GM21360 (cell line): Measurements from ENCODE around the gene EAPP.
"Not testable (repeated sequence)": the region's sequence is repeated elsewhere in the genome, so short reads cannot be mapped to it uniquely, and the experiment has no call there.

Experiments
- ATAC-seq: cut with Tn5 transposase; IDR thresholded peaks from one replicate; pipeline ENCODE4 v1.9.1; 2021; ENCODE audit warnings: mild to moderate bottlenecking, moderate library complexity; ENCODE audit not compliant: unreplicated experiment

The EAPP gene

DNA sequence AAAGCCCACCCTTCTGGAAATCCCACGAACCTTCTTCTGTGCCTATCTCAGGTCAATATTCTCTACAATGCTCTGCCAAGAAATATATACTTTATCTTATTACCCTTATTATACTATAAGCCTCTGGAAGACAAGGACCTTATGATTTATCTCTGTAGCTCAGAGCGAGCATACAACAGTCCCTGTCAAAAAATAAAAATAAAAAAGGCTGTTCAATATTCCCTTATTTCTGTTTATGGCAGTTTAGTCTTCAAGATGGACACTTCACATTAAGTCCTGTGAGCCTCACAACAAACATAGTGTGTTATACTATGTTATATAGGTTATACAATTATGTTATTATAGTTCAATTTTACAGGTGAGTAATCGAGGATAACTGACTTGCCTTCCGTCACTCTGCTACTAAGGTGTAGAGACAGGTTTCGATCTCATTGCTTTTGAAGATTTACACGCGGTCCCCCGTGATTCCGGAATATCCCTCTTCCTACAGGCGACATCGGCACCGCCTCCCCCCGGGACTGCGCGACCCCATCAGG lies 562 bp downstream of the EAPP start:
- no peak for ATAC-seq

DNA sequence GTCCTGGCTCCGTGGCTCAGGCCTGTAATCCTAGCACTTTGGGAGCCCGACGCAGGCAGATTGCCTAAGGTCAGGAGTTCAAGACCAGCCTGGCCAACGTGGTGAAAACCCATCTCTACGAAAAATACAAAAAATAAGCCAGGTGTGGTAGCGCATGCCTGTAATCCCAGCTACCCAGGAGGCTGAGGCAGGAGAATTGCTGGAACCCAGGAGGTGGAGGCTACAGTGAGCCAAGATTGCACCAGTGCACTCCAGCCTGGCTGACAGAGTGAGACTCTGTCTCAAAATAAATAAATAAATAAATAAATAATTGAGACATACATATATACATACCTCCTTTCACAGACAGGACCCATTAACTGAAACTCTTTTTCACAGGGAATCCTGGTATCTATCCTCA lies 1.4 kb downstream of the EAPP start:
- not testable (repeated sequence) for ATAC-seq

DNA sequence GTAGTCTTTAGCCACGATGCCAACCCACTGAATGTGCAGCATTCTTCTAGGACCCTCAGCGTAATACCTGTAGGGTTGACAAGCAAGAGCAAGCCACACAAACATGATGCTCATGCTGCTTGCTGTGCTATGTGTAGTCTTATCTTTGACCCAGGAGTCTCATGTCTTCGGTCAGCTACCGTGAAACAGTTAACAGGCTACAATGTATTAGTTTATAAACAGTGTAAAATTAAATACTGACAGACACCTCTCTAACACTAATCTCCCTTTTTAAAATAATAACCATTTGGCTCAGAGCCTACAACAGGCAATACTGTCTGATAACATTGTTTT lies 1.9 kb downstream of the EAPP start:
- ATAC-seq = no peak

DNA sequence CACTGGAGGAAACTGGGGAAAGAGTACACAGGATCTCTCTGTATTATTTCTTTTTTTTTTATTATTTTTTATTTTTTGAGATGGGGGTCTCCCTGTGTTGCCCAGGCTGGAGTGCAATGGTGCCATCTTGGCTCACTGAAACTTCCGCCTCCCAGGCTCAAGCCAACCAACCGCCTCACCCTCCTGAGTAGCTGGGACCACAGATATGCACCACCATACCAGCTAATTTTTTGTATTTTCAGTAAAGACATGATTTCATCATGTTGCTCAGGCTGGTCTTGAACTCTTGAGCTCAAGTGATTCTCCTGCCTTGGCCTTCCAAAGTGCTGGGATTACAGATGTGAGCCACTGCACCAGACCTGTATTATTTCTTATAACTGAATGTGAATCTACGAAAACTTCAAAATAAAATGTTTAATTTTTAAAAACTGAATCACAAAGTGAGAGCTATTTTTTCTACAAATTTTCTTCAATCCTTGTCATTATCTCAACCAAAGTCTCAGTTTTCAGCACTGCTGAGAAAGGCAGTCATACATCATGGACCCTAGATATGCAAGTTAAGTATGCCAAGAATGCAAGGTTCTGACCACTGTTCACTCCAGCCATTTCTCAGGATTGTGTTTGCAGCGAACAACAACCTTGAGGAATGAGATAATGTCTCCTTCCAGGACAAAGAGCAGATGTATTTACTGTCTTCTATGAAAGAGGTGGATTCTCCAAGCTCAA lies 2.4 kb downstream of the EAPP start:
- ATAC-seq = no peak

DNA sequence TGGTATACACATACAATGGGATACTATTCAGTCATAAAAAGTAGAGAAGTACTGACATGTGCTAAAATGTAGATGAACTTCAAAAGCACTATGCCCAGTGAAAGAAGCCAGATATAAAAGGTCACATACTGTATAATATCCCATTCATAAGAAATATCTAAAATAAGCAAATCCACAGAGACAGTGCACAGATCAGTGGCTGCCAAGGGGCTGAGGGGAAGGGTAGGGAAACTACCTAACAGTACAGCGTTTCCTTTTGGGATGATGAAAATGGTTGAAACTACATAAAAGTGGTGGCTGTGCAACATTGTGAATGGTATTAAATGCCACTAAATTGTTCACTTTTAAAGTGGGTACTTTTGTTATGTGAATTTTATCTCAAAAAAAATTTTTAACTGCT lies 11.9 kb downstream of the EAPP start:
- ATAC-seq = no peak

DNA sequence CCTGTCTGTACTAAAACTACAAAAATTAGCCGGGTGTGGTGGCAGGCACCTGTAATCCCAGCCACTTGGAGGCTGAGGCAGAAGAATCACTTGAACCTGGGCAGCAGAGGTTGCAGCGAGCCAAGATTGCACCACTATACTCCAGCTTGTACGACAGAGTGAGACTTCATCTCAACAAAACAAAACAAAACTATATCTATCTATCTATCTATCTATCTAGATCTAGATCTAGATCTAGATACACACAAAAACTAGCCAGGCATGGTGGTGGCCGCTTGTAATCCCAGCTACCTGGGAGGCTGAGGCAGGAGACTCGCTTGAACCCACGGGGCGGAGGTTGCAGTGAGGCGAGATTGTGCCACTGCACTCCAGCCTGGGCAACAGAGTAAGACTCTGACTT lies 15.3 kb downstream of the EAPP start:
- not testable (repeated sequence) for ATAC-seq

DNA sequence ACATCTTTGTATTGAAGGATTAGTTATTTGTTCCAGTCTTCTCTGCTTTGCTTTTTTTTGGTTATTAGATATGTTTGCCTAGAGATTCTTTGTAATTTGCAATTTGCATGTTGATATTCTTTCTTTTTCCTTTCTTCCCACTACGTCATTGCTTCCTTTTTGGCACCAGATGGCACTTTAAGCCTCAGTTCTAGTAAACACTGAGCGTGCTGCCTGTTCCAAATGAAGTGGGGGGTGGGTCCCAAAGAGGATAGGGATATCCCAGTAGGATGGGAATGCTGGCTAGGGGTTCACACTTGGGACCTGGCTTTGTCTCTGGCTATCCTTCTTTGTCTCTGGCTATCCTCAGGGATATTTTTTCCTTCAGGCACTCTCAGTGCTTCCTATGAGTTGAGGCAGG lies 17.0 kb downstream of the EAPP start:
- no peak for ATAC-seq

DNA sequence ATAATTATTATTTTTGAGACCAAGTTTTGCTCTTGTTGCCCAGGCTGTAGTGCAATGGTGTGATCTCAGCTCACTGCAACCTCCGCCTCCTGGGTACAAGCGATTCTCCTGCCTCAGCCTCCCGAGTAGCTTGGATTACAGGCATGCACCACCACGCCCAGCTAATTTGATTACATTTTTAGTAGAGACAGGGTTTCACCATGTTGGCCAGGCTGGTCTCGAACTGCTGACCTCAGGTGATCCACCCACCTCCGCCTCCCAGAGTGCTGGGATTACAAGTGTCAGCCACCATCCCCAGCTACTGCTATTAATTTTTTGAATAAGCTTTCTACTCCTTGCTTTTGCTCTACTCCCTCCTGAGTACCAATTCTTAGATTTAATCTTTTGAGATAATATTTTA lies 18.4 kb downstream of the EAPP start:
- not testable (repeated sequence) for ATAC-seq

DNA sequence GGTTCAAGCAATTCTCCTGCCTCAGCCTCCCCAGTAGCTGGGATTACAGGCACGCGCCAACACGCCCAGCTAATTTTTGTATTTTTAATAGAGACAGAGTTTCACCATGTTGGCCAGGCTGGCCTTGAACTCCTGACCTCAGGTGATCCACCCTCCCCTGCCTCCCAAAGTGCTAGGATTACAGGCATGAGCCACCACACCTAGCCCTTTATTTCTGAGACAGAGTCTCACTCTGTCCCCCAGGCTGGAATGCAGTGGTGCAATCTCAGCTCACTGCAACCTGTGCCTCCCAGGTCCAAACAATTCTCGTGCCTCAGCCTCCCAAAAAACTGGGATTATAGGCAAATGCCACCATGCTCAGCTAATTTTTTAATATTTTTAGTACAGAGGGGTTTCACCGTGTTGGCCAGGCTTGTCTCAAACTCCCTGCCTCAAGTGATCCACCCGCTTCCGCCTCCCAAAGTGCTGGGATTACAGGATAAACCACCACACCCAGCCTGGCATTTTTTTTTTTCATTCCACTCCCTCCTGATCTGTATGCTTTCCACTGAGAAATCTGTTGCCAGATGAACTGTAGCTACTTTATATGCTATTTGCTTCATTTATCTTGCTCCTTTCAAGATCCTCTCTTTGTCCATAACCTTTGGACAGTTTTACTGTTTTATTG lies 19.1 kb downstream of the EAPP start:
- not testable (repeated sequence) for ATAC-seq

DNA sequence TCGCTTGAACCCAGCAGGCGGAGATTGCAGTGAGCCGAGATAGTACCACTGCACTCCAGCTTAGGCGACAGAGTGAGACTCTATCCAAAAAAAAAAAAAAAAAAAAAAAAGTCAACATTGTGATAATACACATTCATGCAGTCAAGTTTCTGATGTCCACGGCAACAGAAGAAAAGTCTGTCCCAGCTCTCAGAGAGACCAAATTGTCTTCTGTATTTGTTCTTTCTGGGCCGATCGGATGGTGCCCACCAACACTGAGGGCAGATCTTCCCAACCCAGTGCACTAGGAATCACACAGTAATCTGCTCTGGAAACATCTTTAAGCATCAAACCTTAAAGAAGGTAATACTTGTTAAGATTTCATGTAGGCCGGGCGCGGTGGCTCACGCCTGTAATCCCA lies 31.6 kb downstream of the EAPP start:
- no peak for ATAC-seq

DNA sequence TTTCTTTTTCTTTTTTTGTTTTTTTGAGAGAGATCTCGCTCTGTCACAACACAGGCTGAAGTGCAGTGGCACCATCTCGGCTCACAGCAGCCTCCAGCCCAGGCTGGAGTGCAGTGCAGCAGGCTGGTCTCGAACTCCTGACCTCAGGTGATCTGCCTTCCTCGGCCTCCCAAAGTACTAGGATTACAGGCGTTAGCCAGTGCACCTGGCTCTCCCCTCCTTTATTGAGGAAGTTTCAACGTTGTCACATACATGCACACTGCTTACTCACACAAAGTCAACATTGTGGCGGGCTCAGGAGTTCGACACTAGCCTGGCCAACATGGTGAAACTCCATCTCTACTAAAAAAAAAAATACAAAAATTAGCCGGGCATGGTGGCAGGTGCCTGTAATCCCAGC lies 32.0 kb downstream of the EAPP start:
- ATAC-seq = no peak

DNA sequence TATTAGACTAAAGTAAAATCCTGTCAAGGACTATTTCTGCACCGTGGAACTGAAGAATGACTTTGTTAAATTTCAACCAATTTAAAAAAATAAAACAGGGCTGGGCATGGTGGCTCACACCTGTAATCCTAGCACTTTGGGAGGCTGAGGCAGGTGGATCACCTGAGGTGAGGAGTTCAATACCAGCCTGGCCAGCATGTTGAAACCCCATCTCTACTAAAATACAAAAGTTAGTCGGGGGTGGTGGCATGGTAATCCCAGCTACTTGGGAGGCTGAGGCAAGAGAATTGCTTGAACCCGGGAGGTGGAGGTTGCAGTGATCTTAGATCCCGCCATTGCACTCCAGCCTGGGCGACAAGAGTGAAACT lies 34.4 kb downstream of the EAPP start:
- ATAC-seq = not testable (repeated sequence)

DNA sequence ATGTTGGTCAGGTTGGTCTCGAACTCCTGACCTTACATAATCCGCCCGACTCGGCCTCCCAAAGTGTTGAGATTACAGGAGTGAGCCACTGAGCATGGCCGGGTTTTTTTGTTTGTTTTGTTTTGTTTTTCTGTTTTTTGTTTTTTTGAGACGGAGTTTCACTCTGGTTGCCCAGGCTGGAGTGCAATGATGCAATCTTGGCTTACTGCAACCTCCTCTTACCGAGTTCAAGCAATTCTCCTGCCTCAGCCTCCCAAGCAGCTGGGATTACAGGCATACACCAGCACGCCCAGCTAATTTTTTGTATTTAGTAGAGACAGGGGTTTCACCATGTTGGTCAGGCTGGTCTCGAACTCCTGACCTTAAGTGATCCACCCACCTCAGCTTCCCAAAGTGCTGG lies 35.5 kb downstream of the EAPP start:
- ATAC-seq = not testable (repeated sequence)

DNA sequence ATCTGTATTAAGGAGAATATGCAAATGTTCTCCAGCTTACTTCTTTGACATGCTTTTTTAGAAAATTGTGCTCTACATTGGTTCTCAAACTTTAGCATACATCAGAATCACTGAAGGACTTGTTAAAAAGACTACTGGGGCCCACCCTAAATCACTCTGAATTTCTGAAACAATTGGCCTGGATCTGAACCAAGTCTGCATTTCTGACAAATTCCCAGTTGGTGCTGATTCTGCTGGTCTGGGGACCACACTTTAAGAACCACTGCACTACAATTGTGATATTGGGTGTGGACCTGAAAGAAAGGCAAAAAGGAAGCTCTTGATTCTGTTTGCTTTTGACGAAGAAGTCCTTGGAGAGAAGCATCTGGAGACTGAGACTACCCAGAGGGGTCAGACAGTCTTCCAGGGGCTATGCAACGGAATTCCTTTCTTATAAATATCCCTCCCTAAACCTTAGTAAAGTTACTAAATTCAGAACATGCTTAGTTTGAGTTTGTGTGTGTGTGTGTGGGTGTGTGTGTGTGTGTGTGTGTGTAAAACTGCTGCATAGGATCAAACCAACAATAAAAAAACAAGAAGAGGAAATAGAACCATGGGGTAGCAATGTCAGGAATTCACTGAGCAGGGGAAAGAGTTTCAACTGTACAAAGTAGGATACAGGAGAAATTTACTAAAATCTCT lies 36.8 kb downstream of the EAPP start:
- no peak for ATAC-seq

DNA sequence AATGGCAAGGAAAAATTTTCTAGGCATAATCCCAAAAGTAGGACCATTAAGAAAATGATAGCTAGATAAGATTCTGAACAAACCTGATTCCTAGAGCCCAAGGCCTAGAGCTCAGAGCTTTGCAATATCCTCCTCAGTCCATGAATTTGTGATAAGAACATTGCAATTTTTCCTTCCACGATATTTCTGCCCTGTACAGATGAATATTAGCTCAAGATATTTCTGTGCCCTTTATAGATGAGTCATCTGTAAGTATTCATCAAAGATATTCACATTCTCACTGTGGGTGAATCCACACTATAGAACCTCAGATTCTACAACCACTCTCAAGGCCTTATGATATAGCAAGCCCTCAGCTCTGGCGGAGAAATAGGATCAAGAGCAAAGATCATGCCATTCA lies 37.5 kb downstream of the EAPP start:
- ATAC-seq = no peak

DNA sequence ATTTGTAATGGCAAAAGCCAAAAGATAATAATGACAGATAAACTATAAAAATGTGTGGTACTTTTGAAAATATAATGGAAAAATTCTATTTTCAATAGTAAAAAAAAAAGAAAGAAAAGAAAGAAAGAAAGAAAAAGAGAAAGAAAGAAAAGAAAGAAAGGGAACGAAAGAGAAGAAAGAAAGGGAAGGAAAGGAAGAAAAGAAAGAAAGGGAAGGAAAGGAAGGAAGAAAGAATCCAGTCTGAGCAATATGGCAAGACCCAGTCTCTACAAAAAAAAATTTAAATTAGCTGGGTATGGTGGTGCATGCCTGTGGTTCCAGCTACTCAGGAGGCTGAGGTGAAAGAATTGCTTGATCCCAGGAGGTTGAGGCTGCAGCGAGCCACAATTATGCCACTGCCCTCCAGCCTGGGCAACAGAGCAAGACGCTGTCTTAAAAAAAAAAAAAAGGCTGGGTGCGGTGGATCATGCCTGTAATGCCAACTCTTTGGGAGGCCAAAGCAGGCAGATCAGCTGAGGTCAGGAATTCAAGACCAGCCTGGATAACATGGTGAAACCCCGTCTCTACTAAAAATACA lies 38.4 kb downstream of the EAPP start:
- no peak for ATAC-seq

DNA sequence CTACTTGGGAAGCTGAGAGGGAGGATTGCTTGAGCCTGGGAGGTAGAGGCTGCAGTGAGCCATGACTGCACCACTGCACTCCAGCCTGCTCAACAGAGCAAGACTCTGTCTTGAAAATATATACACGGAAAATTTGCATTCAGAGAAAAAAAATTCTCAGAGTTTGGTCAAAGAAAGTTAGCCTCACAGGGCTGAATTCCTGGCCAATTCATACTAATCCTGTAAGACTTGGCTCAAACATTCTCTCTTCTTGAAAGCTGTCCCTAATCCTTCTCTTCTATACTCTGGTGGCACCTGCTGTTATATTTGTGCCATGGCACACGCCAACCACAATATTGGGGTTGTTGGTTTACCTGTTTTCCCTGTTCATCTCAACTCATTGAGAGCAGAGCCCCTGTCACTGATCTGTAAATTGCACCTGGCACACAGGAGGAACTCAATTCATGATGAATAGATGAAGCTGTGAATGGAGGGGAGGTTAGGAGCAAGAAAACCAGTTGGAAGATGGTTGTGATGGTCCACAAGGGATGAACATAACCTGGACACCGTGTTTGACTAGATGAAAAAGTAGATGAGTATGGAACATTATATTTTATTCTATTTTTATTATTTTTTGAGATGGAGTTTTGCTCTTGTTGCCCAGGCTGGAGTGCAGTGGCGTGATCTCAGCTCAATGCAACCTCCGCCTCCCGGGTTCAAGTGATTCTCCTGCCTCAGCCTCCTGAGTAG lies 40.7 kb downstream of the EAPP start:
- ATAC-seq = no peak

DNA sequence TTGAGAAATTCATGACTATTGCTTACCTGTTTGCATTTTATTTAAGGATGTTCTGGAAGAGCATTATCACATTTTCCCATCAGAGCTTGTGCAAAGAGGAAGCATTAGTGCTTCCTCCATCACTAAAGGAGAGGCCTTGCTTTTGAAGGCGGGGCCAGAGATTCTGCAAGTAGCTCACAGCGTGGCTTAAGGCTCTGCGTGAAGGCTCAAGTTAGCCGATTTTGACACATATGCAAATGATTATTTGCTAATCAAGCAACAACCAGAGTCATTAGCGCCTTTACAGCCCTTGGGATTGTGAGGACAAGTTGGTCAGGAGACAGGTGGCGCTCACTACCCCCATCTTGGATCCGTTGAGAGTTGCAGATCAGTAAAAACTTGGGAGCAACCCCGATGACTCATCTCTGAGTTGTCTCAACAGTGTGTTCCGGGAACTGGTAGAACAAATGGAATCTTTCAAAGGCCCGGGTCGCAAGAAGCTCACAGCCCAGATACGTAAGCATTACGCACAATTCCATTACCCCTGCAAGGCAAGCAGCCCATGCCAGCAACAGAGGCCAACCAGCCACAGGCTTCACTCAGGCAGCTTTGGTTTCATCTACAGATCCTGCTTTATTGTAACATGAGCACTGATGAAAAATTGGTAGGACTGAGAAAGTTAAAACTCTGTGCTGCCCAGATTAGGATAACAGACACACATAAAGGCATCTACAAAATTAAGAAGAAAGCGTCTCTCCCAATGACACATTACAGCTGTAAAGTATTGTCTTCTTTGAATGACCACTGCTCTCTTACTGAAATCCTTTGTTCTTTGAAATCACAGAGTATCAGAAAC lies 42.6 kb downstream of the EAPP start:
- no peak for ATAC-seq

DNA sequence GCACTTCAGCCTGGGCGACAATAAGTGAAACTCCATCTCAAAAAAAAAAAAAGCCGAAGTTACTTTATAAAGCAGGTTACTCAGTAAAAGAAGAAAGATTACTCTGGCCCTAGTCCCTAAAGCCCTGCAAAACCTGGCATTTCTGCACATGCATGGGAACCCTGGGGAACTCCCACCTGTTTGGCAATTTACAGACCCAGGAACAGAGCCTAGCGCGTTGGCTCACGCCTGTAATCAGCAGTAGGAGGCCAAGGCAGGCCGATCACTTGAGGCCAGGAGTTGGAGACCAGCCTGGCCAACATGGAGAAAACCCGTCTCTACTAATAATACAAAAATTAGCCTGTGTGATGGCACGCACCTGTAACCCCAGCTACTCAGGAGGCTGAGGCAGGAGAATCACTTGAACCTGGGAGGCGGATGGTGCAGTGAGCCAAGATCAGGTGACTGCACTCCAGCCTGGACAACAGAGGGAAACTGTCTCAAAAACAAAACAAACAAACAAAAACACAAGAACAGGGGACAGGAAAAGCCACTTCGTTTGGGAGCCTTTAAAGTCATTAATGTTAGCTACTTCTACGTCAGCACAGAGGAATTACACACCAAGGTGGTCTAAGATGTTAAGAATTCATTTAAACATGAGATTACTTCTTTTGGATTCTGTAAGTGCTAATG lies 43.4 kb downstream of the EAPP start:
- no peak for ATAC-seq

DNA sequence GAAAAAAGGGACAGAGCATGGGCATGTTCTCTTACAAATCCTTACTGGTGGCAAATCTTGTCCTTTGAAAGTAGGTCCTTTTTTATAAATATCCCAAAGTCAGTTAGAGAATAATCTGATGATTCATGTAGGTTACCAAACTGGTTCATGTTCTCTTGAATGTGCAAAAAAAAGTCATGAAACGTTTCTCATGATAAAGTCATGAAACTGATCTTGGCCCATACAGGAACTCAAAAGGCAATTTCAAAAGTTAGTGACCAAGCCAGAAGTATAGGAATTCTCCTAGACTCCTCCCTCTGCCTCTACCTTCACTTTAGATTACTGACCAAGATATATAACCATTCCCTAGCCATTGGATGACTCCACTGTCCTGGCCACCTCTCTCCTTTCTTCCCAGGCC lies 50.2 kb downstream of the EAPP start:
- ATAC-seq = no peak
